HG02798 (cell line): ENCODE data around the gene CCDC40.

ENCODE experiments used
- ATAC-seq: cut with Tn5 transposase; IDR thresholded peaks from one replicate; pipeline ENCODE4 v1.9.1; 2021; ENCODE audit warnings: mild to moderate bottlenecking; ENCODE audit not compliant: unreplicated experiment, poor library complexity

CCDC40 gene

GRCh38 chr17:80109713-80110446 lies 73.4 kb downstream of the CCDC40 start:
- no peak for ATAC-seq

GRCh38 chr17:80110447-80110812 lies 74.0 kb downstream of the CCDC40 start:
- ATAC-seq: no peak

GRCh38 chr17:80110927-80111701 lies 74.7 kb downstream of the CCDC40 start:
- no peak for ATAC-seq

- no peak for ATAC-seq
These were observed 75.4 kb downstream of the CCDC40 start for GRCh38 chr17:80111702-80112470.

GRCh38 chr17:80112471-80113032 lies 76.1 kb downstream of the CCDC40 start:
- no peak for ATAC-seq

GRCh38 chr17:80113033-80113484 lies 76.6 kb downstream of the CCDC40 start:
- no peak for ATAC-seq

- ATAC-seq: no peak
These were observed 78.3 kb downstream of the CCDC40 start for GRCh38 chr17:80114758-80115157.

GRCh38 chr17:80115159-80115558 lies 78.7 kb downstream of the CCDC40 start:
- ATAC-seq: no peak

- no peak for ATAC-seq
These were observed 80.0 kb downstream of the CCDC40 start for GRCh38 chr17:80116276-80116920.

GRCh38 chr17:80116921-80117380 lies 80.5 kb downstream of the CCDC40 start:
- ATAC-seq: no peak

- ATAC-seq: no peak
These were observed 81.3 kb downstream of the CCDC40 start for GRCh38 chr17:80117491-80118401.

- no peak for ATAC-seq
These were observed 82.3 kb downstream of the CCDC40 start for GRCh38 chr17:80118601-80119270.

GRCh38 chr17:80119271-80119791 lies 82.9 kb downstream of the CCDC40 start:
- ATAC-seq: no peak

- no peak for ATAC-seq
These were observed 83.4 kb downstream of the CCDC40 start for GRCh38 chr17:80119839-80120238.

- no peak for ATAC-seq
These were observed 85.7 kb downstream of the CCDC40 start for GRCh38 chr17:80122026-80122575.

GRCh38 chr17:80122926-80123505 lies 86.6 kb downstream of the CCDC40 start:
- no peak for ATAC-seq

GRCh38 chr17:80123791-80124190 lies 87.3 kb downstream of the CCDC40 start:
- ATAC-seq: no peak
